Umbilical cord (tissue), 2 donors: ENCODE measurements around the gene HTR6. TPM values are rescaled to one million over a fixed set of nuclear protein-coding genes. Genes with fewer than 3 reads are reported as not detected.

Source experiments
- DNase-seq: peaks from one replicate; pipeline ENCODE4 v3.0.0-alpha.2; 2015; ENCODE audit warnings: low spot score
- total RNA-seq: library from RNA; depleted of rRNA; stranded (reverse); fragments of >200 nt; gene quantifications from one replicate; pipeline ENCODE4 v1.2.3, GENCODE V29; 2014; ENCODE audit warnings: low replicate concordance; ENCODE audit not compliant: insufficient read depth

HTR6 gene
- total RNA-seq, 1 donor from 2014 or later, result not detected

DNA sequence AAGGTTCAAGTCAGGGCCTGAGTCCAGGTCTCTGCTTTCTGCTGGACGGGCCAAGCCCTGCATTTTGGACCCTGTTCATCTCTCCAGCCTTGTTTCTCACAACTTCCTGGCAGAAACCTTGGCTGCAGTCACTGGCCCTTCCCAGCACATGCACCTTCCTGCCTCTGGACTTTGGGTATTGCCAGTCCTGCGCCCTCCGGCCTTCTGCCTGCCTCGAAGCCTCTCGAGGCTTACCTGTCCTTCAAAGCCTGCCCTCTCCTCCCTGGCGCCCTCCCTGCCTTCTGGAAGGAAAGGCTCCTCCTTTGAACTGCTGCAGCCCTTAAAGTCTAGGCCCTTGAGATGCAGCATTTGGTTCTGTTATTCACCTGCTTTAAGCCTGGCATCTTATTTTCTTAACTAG is 52.8 kb downstream of the HTR6 start:
- DNase-seq, result no peak

GRCh38 chr1:19720174-19720573 is 55.5 kb downstream of the HTR6 start:
- no peak for DNase-seq

DNA sequence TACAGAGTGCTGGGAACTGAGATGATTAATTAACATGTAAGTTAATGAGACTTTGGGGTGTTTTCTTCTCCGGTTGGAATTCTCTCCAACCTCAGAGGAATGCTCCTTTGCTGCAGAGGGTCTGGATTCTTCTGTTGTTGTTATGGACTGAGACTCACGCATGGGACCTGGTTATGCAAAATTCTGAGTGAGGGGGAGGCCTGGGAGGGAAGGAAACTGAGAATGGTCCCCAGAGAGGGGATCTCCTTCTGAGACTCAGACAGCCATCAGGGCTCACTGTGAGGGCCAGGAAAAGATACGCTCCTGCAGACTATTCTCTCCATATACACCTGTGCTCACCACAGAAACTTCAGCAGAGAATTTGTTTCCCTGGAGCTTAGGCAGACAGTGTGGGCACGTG is 56.3 kb downstream of the HTR6 start:
- DNase-seq, result no peak

GRCh38 chr1:19723874-19724273 is 59.2 kb downstream of the HTR6 start:
- no peak for DNase-seq

GRCh38 chr1:19725606-19726005 is 60.9 kb downstream of the HTR6 start:
- DNase-seq, result no peak

DNA sequence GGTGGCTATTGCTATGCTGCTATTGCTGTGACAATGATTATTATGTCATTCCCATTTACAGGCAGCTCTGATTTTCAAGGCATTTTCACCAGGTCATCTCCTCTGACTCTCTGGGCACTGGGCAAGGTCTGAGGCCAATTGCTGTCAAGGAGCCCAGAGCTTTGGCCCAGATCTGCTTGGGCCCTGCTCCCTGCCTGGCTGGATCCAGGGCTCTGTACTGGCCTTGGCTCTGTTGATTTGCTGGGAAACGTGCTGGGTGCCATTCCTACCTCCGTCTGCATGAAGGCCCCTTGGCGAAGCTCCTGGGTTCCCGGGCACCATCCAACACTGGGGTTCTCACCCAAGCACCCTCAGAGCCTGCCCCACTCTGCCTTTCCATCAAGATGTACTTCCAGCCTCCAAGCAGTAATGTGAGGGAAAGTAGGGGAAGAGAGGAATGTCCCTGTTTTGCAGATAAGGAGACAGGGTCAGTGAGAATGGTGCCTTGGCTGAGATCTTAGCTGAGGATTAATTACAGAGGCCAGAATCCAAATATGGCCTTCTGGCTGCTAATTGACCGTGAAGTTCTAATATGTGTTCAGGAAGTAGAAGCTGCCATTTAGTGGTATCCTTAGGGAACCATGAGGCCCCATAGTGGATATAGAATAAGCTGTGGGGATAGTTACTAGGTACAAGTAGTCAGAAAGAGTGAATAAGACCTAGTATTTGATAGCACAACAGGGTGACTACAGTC is 63.9 kb downstream of the HTR6 start:
- no peak for DNase-seq

DNA sequence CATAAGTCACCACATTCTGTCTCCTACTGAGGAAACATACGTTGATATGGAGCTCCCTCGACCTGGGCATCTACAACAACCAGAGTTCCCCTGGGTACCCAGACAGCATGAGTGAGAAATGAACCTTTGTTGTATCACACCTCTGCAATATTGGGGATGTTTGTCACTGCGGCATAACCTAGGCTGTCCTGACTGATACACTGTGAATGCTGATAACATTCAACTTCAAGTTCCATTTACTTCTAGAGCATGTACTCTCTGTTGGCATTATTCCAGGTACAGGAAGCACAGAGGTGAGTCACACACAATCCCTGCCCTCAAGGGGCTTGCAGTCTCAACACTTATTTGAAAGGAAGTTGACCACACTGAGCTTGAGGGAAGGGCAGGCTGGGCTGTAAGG is 65.6 kb downstream of the HTR6 start:
- no peak for DNase-seq

Other genes with a start within 250 kb of the HTR6 start
- 77.0 TPM for gene CAPZB, start 179.3 kb upstream of the HTR6 start, total RNA-seq
- 15.9 TPM for gene NBL1, start 20.6 kb upstream of the HTR6 start, total RNA-seq
- 4.1 TPM for gene TMCO4, start 135.0 kb downstream of the HTR6 start, total RNA-seq
- gene RNF186, start 150.4 kb downstream of the HTR6 start, total RNA-seq, result not detected
- gene OTUD3, start 217.5 kb downstream of the HTR6 start, total RNA-seq, result 8.4 TPM